Activated naive CD8-positive, alpha-beta T cell treated with anti-CD3 and anti-CD28 coated beads for 36 hours (primary cell): Measurements from ENCODE around the gene ENPP3. TPM values are rescaled to one million over a fixed set of nuclear protein-coding genes. Genes with fewer than 3 reads are reported as not detected.

ENCODE experiments used
- DNase-seq: peaks from one replicate; pipeline ENCODE4 v3.0.0; 2021
- H3K27ac Mint-ChIP-seq: one replicate; pipeline ENCODE4 v1.8.0; 2022; ENCODE audit warnings: mild to moderate bottlenecking, moderate library complexity, mixed read lengths
- H3K27me3 Mint-ChIP-seq: one replicate; pipeline ENCODE4 v1.8.0; 2022; ENCODE audit warnings: mild to moderate bottlenecking, mixed read lengths
- H3K36me3 Mint-ChIP-seq: one replicate; pipeline ENCODE4 v1.8.0; 2021; ENCODE audit warnings: mild to moderate bottlenecking, mixed read lengths
- H3K4me1 Mint-ChIP-seq: one replicate; pipeline ENCODE4 v1.8.0; 2021; ENCODE audit warnings: mixed read lengths
- H3K4me3 Mint-ChIP-seq: one replicate; pipeline ENCODE4 v1.8.0; 2022; ENCODE audit warnings: mild to moderate bottlenecking, moderate library complexity, mixed read lengths
- H3K9me3 Mint-ChIP-seq: one replicate; pipeline ENCODE4 v1.8.0; 2022; ENCODE audit warnings: mixed read lengths
- total RNA-seq, 2 experiments: library from RNA; stranded (reverse); gene quantifications; one replicate each; pipeline ENCODE4 v1.2.3, GENCODE V29; 2021

The ENPP3 gene
- total RNA-seq, 2 experiments from 2014 or later: 0.45 to 0.64 TPM

- DNase-seq: no peak
- Mint-ChIP-seq H3K36me3 (peaks cover 5% of the 10 kb centered on the region), H3K27me3 (no peaks in the 10 kb centered on the region), H3K9me3 (peaks cover 4% of the 10 kb centered on the region), H3K27ac (no peak overlapping the region), H3K4me1 (peaks cover 2% of the 10 kb centered on the region), H3K4me3 (no peak overlapping the region)
These were observed 91.3 kb downstream of the ENPP3 start for GRCh38 chr6:131728296-131728939.

GRCh38 chr6:131729550-131729949 lies 92.4 kb downstream of the ENPP3 start:
- no peaks in the 10 kb centered on the region for H3K27me3 Mint-ChIP-seq
- H3K4me1 Mint-ChIP-seq: no peaks in the 10 kb centered on the region
- DNase-seq: no peak
- no peak overlapping the region for H3K4me3 Mint-ChIP-seq
- peaks cover 5% of the 10 kb centered on the region for H3K36me3 Mint-ChIP-seq
- H3K27ac Mint-ChIP-seq: no peak overlapping the region
- peaks cover 4% of the 10 kb centered on the region for H3K9me3 Mint-ChIP-seq

- Mint-ChIP-seq H3K36me3 (peaks cover 5% of the 10 kb centered on the region), H3K27ac (no peak overlapping the region), H3K27me3 (no peaks in the 10 kb centered on the region), H3K4me1 (no peaks in the 10 kb centered on the region), H3K4me3 (no peak overlapping the region), H3K9me3 (peaks cover 4% of the 10 kb centered on the region)
- DNase-seq: no peak
These were observed 93.2 kb downstream of the ENPP3 start for GRCh38 chr6:131730264-131730663.

- Mint-ChIP-seq H3K4me1 (no peaks in the 10 kb centered on the region), H3K4me3 (no peak overlapping the region), H3K27ac (no peak overlapping the region), H3K9me3 (peaks cover 3% of the 10 kb centered on the region), H3K27me3 (no peaks in the 10 kb centered on the region), H3K36me3 (peaks cover 5% of the 10 kb centered on the region)
- no peak for DNase-seq
These were observed 94.1 kb downstream of the ENPP3 start for GRCh38 chr6:131731224-131731623.

GRCh38 chr6:131733376-131734016 lies 96.4 kb downstream of the ENPP3 start:
- Mint-ChIP-seq H3K4me3 (no peak overlapping the region), H3K4me1 (no peaks in the 10 kb centered on the region), H3K27ac (no peak overlapping the region), H3K9me3 (peaks cover 3% of the 10 kb centered on the region), H3K36me3 (no peaks in the 10 kb centered on the region), H3K27me3 (no peaks in the 10 kb centered on the region)
- no peak for DNase-seq

- Mint-ChIP-seq H3K27me3 (no peaks in the 10 kb centered on the region), H3K9me3 (no peaks in the 10 kb centered on the region), H3K4me3 (no peak overlapping the region), H3K4me1 (no peaks in the 10 kb centered on the region), H3K36me3 (no peaks in the 10 kb centered on the region), H3K27ac (no peak overlapping the region)
- no peak for DNase-seq
These were observed 99.0 kb downstream of the ENPP3 start for GRCh38 chr6:131736003-131736596.

- Mint-ChIP-seq H3K27ac (no peak overlapping the region), H3K9me3 (no peaks in the 10 kb centered on the region), H3K4me3 (no peak overlapping the region), H3K36me3 (no peaks in the 10 kb centered on the region), H3K4me1 (no peaks in the 10 kb centered on the region), H3K27me3 (no peaks in the 10 kb centered on the region)
- no peak for DNase-seq
These were observed 99.7 kb downstream of the ENPP3 start for GRCh38 chr6:131736811-131737210.

- no peaks in the 10 kb centered on the region for H3K4me1 Mint-ChIP-seq
- H3K36me3 Mint-ChIP-seq: no peaks in the 10 kb centered on the region
- no peak overlapping the region for H3K27ac Mint-ChIP-seq
- no peak for DNase-seq
- no peaks in the 10 kb centered on the region for H3K9me3 Mint-ChIP-seq
- H3K4me3 Mint-ChIP-seq: no peak overlapping the region
- H3K27me3 Mint-ChIP-seq: peaks cover 1% of the 10 kb centered on the region
These were observed 102.0 kb downstream of the ENPP3 start for GRCh38 chr6:131739136-131739535.

- Mint-ChIP-seq H3K27ac (no peak overlapping the region), H3K4me3 (no peak overlapping the region), H3K36me3 (no peaks in the 10 kb centered on the region), H3K9me3 (no peaks in the 10 kb centered on the region), H3K27me3 (peaks cover 4% of the 10 kb centered on the region), H3K4me1 (no peaks in the 10 kb centered on the region)
- no peak for DNase-seq
These were observed 103.1 kb downstream of the ENPP3 start for GRCh38 chr6:131740161-131740560.

GRCh38 chr6:131741688-131742393 lies 104.7 kb downstream of the ENPP3 start:
- Mint-ChIP-seq H3K4me3 (no peak overlapping the region), H3K4me1 (no peaks in the 10 kb centered on the region), H3K36me3 (no peaks in the 10 kb centered on the region), H3K27me3 (peaks cover 4% of the 10 kb centered on the region), H3K27ac (no peak overlapping the region), H3K9me3 (no peaks in the 10 kb centered on the region)
- no peak for DNase-seq

GRCh38 chr6:131744432-131745287 lies 107.6 kb downstream of the ENPP3 start:
- no peak overlapping the region for H3K27ac Mint-ChIP-seq
- H3K4me3 Mint-ChIP-seq: no peak overlapping the region
- no peaks in the 10 kb centered on the region for H3K4me1 Mint-ChIP-seq
- no peak for DNase-seq
- no peaks in the 10 kb centered on the region for H3K9me3 Mint-ChIP-seq
- H3K36me3 Mint-ChIP-seq: no peaks in the 10 kb centered on the region
- H3K27me3 Mint-ChIP-seq: peaks cover 4% of the 10 kb centered on the region

GRCh38 chr6:131745476-131745875 lies 108.4 kb downstream of the ENPP3 start:
- Mint-ChIP-seq H3K36me3 (no peaks in the 10 kb centered on the region), H3K4me1 (no peaks in the 10 kb centered on the region), H3K4me3 (no peak overlapping the region), H3K27me3 (peaks cover 4% of the 10 kb centered on the region), H3K27ac (no peak overlapping the region), H3K9me3 (no peaks in the 10 kb centered on the region)
- DNase-seq: no peak

GRCh38 chr6:131747821-131748353 lies 110.8 kb downstream of the ENPP3 start:
- no peak for DNase-seq
- Mint-ChIP-seq H3K27me3 (peaks cover 5% of the 10 kb centered on the region), H3K4me1 (no peaks in the 10 kb centered on the region), H3K27ac (no peak overlapping the region), H3K36me3 (no peaks in the 10 kb centered on the region), H3K4me3 (no peak overlapping the region), H3K9me3 (no peaks in the 10 kb centered on the region)

GRCh38 chr6:131749023-131749422 lies 111.9 kb downstream of the ENPP3 start:
- H3K36me3 Mint-ChIP-seq: no peaks in the 10 kb centered on the region
- DNase-seq: no peak
- peaks cover 1% of the 10 kb centered on the region for H3K9me3 Mint-ChIP-seq
- peaks cover 10% of the 10 kb centered on the region for H3K27me3 Mint-ChIP-seq
- no peaks in the 10 kb centered on the region for H3K4me1 Mint-ChIP-seq
- no peak overlapping the region for H3K27ac Mint-ChIP-seq
- H3K4me3 Mint-ChIP-seq: no peak overlapping the region
